HG03571 (cell line): ENCODE data around the gene TM4SF5.
A peak's percentile ranks its signal among the peaks of the same experiment; 100 is the strongest.

ENCODE experiments used
- ATAC-seq: cut with Tn5 transposase; IDR thresholded peaks from one replicate; pipeline ENCODE4 v1.9.1; 2021; ENCODE audit not compliant: unreplicated experiment

Gene TM4SF5

DNA sequence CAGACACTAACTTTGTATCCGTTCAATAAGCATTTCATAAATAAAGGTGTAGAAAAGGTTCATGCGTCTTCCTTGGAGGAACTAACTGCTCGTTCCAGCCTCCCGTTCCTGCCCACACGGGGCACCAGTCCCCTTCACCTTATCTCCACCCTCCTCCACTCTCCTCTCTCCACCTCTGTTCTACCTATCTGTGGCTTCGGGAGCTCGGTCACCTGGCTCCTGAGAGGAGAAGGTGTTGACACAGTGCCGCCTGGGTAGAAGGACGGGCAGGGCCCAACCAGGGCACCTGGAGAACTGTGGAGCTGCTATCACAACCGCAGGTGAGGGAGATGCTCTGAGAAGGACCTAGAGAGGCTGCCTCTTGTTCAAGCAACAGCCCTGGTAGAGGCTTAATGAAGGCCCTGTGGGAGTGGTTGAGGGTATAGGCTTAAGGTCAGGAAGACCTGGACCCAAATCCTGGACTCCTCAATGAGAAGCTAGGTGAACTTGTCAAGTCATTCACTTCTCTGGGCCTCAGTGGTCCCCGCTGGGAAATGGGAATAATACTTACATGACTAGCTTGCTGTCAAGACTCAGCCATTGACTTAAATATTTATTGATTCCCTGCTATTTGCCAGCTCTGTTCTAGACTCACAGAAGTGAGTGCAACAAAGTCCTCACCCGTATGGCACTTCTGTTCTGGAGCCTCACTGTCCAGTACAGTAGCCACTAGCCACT is 51.8 kb downstream of the TM4SF5 start:
- no peak for ATAC-seq

DNA sequence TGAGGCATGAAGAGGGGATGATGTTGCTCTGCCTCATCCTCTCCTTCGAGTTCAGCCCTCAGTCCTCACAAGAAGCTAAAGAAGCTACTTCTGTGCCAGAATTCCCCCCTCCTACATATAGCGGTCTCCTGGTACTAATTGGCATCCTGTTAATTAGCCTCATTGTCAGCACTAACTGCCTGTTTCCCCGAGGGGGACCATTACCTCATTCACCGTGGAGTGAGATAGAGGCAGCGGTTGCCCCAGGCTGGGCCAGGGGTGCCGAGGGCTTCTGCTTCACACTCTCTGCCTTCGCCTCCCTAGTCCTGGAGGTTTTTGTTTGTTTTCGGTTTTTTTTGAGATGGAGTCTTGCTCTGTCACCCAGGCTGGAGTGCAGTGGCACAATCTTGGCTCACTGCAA is 55.7 kb downstream of the TM4SF5 start:
- ATAC-seq = no peak

DNA sequence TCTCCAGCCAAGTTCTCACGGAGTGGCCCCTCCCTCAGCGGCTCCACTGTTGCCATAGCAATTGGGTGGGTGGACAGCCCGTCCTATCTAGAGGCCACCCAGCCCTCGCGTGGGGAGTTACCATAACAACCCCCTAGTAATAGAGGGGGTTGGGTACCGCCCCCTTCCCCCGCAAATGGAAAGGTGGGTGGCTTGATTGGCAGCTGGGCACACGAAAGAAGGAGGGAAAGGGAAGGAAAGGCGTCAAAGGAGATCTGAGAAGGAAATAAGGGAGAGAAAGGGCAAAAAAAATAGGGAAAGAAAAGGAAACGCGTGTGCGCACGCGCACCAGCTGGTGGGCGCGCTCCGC is 61.1 kb downstream of the TM4SF5 start:
- peak; percentile 7 for ATAC-seq
